ENCODE measurements around the gene DOCK4. TPM values are rescaled to one million over a fixed set of nuclear protein-coding genes. Genes with fewer than 3 reads are reported as not detected.

Gene DOCK4
- total and polyA plus RNA-seq, 2 of the 8 experiments (the other 6 are each of a cell fraction or from before 2014, with no cell fraction given) = 5.1 to 23.6 TPM

DNA sequence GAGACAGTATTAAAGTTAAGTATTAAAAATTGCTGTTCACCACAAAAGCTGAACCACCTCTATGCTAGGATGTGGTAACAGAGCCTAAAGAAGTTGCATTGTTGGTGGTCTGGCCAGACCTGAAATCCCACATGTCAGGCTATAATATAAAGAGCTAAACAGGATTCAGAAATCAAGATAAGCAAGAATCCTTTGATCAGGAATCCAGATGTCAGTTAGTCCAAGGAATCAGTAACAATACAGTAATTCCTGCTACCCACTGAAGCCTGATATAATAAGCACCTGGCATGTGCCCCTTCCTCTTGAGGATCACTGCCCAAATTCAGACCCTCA is 49.2 kb upstream of the DOCK4 start (continued):
- TF ChIP-seq, protein P1, sequence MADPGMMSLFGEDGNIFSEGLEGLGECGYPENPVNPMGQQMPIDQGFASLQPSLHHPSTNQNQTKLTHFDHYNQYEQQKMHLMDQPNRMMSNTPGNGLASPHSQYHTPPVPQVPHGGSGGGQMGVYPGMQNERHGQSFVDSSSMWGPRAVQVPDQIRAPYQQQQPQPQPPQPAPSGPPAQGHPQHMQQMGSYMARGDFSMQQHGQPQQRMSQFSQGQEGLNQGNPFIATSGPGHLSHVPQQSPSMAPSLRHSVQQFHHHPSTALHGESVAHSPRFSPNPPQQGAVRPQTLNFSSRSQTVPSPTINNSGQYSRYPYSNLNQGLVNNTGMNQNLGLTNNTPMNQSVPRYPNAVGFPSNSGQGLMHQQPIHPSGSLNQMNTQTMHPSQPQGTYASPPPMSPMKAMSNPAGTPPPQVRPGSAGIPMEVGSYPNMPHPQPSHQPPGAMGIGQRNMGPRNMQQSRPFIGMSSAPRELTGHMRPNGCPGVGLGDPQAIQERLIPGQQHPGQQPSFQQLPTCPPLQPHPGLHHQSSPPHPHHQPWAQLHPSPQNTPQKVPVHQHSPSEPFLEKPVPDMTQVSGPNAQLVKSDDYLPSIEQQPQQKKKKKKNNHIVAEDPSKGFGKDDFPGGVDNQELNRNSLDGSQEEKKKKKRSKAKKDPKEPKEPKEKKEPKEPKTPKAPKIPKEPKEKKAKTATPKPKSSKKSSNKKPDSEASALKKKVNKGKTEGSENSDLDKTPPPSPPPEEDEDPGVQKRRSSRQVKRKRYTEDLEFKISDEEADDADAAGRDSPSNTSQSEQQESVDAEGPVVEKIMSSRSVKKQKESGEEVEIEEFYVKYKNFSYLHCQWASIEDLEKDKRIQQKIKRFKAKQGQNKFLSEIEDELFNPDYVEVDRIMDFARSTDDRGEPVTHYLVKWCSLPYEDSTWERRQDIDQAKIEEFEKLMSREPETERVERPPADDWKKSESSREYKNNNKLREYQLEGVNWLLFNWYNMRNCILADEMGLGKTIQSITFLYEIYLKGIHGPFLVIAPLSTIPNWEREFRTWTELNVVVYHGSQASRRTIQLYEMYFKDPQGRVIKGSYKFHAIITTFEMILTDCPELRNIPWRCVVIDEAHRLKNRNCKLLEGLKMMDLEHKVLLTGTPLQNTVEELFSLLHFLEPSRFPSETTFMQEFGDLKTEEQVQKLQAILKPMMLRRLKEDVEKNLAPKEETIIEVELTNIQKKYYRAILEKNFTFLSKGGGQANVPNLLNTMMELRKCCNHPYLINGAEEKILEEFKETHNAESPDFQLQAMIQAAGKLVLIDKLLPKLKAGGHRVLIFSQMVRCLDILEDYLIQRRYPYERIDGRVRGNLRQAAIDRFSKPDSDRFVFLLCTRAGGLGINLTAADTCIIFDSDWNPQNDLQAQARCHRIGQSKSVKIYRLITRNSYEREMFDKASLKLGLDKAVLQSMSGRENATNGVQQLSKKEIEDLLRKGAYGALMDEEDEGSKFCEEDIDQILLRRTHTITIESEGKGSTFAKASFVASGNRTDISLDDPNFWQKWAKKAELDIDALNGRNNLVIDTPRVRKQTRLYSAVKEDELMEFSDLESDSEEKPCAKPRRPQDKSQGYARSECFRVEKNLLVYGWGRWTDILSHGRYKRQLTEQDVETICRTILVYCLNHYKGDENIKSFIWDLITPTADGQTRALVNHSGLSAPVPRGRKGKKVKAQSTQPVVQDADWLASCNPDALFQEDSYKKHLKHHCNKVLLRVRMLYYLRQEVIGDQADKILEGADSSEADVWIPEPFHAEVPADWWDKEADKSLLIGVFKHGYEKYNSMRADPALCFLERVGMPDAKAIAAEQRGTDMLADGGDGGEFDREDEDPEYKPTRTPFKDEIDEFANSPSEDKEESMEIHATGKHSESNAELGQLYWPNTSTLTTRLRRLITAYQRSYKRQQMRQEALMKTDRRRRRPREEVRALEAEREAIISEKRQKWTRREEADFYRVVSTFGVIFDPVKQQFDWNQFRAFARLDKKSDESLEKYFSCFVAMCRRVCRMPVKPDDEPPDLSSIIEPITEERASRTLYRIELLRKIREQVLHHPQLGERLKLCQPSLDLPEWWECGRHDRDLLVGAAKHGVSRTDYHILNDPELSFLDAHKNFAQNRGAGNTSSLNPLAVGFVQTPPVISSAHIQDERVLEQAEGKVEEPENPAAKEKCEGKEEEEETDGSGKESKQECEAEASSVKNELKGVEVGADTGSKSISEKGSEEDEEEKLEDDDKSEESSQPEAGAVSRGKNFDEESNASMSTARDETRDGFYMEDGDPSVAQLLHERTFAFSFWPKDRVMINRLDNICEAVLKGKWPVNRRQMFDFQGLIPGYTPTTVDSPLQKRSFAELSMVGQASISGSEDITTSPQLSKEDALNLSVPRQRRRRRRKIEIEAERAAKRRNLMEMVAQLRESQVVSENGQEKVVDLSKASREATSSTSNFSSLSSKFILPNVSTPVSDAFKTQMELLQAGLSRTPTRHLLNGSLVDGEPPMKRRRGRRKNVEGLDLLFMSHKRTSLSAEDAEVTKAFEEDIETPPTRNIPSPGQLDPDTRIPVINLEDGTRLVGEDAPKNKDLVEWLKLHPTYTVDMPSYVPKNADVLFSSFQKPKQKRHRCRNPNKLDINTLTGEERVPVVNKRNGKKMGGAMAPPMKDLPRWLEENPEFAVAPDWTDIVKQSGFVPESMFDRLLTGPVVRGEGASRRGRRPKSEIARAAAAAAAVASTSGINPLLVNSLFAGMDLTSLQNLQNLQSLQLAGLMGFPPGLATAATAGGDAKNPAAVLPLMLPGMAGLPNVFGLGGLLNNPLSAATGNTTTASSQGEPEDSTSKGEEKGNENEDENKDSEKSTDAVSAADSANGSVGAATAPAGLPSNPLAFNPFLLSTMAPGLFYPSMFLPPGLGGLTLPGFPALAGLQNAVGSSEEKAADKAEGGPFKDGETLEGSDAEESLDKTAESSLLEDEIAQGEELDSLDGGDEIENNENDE (IDR thresholded peaks at IDR 0.05; ENCODE audit: insufficient replicate concordance, low read length) = no peak
- no peak for TF ChIP-seq BCL11A (IDR thresholded peaks at IDR 0.05; ENCODE audit: low read depth in 2 of 2, low read length in 2 of 2)
- TF ChIP-seq KDM1A (IDR thresholded peaks at IDR 0.05; ENCODE audit: borderline replicate concordance, low read length) = no peak
- no peak for TF ChIP-seq CHD1 (IDR thresholded peaks at IDR 0.05; ENCODE audit: low read depth, low read length)
- no peak for TF ChIP-seq SP2 (IDR thresholded peaks at IDR 0.05; ENCODE audit: low read length)
- no peak for TF ChIP-seq POLR2A (IDR thresholded peaks at IDR 0.05; ENCODE audit: control extremely low read depth in 1 of 2, low read depth in 2 of 2, low read length in 2 of 2)
- no peak for TF ChIP-seq TEAD4 (IDR thresholded peaks at IDR 0.05; ENCODE audit: low read depth, low read length)
- TF ChIP-seq TCF12 (IDR thresholded peaks at IDR 0.05; ENCODE audit: low read depth, low read length) = no peak
- TF ChIP-seq, protein P2, sequence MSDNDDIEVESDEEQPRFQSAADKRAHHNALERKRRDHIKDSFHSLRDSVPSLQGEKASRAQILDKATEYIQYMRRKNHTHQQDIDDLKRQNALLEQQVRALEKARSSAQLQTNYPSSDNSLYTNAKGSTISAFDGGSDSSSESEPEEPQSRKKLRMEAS (IDR thresholded peaks at IDR 0.05) = no peak
- no peak for TF ChIP-seq EP300 (IDR thresholded peaks at IDR 0.05; ENCODE audit: borderline replicate concordance in 1 of 2, low read depth in 2 of 2, low read length in 2 of 2)
- no peak for TF ChIP-seq TBP (IDR thresholded peaks at IDR 0.05; ENCODE audit: low read depth, low read length)

Data from H1 (cell line).